Ecto neural progenitor cell (in vitro differentiated cells): Measurements from ENCODE around the gene PTGER3.
"Not testable (repeated sequence)": the region's sequence is repeated elsewhere in the genome, so short reads cannot be mapped to it uniquely, and the experiment has no call there.

Experiments
- DNase-seq: peaks from one replicate; pipeline ENCODE4 v3.0.0-alpha.2; 2018; ENCODE audit warnings: low spot score

PTGER3 gene

DNA sequence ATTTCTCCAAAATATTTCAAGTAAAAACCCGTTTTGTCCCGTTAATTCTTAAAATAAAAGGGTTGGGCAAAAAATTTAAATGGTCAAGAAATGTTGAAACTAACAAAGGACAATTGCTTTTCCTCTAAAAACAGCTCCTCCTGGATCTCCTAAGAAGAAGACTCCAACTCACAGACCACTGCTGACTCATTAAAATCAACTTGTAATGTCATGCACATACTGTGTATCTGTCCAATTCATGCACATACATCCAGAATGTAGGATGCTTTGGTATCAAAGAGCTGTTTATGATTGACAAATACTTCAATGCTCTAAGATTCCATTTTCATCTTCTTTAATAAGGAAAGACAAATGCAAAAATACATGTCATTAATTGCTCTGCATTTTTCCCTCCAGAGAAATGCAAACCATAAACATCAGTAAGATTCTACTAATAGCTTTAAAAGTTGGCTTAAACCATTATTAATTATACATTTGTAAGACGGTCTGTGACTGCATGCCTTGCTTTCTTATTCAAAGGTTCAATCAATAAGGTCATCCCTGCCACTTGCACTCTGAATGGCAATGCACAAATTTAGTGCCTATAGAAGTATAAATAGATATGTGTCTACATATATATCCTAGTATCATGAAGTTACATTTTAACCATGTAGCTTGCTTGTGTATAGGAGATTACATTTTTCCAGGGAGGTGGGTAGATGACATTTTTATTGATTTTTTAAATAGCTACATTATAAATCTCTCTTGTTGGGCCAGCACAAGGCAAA lies 44.7 kb downstream of the PTGER3 start:
- DNase-seq, result no peak

DNA sequence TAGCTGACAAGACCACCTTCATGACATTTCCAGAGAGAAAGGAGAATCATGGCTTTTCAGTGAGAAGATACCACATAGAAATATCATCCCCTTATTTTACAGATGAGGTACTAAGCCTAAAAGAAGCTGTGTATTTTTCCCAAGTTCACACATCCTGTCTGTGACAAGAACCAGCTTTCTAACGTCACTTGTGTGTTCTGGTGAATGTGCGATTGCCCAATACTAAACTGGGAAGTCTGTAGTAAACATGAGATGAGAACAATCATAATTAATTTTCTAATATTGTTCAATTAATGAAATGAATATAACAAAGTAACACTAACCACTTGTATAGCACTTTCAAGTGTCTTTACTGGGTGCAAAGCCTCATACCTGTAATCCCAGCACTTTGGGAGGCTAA lies 46.0 kb downstream of the PTGER3 start:
- DNase-seq, result no peak

DNA sequence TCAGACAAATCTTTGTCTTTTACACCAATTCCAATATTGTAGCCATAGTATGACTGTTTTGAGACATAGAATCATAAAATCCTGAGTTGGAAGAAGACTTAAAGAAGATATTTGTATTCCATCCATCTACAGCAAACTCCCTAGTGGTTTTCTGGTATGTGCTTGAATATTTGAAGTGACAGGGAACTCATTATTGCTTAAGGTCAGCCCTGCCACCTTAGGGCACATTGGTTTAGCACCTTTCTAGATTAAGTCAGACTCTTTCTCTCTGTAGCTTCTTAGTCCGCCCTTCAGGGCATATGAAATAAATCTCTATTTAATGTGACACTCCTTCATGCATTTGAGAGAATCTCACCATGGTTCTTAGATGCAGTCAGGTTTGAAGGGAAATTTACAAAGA lies 49.8 kb downstream of the PTGER3 start:
- DNase-seq, result no peak

DNA sequence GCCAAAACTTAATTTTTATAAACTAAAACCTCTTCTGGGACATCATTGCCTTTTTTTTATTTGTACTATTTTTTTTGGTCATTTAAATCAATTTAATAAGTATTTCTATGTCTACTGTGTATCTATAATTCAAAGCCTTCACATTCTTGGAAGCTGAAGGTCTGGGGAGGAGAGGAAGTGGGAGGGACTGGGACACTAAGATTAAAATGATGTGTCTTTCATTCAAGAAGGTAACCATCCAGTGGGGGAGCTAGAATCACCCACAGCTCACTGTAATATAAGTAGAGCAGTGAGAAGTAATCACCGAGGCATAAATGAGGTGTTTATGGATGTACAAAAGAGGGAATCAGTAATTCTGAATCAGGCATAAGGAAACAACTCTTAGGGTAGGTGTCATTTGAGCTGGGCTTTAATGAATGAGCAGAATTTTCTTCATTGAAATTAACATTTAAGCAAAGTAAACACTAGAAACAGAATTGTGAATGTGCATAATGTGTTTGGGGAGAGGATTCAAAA lies 52.8 kb downstream of the PTGER3 start:
- no peak for DNase-seq

DNA sequence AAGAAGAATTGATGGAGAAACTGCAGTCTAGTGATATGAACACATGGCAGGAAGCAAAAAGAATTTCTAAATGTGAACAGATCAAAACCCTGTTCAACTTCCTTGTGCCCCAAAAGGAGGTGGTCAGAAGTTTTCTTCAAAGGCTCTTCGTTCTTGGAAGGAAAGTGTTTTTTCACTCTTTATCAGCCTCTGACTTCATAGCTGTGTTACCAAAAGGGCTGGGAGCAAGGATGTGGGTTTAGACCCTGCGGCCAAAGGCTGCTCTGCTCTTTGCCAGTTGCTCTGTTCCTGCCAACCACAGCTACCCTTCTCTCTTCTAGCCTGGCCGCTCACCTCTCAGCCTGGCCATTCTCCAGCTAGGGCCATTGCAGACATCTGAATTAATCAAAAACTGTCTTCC lies 53.8 kb downstream of the PTGER3 start:
- DNase-seq, result no peak

DNA sequence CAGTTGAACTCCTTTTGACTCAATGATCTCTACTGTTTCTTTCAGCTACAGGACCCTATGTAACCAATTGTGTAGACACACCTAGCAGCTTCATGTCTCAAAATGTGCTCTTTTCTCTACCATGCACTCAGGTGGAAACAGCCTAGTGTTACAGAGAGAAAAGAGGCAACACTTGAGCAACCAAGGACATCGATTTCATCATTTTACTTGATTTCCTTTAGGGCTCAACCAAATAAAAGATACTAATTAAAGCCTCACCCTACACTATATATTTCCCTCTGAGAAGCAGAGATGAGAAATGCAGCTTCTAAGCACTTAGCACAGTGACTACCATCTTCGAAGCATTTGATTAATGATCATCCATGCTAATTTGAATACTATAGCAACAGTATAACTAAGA lies 55.1 kb downstream of the PTGER3 start:
- DNase-seq, result no peak

DNA sequence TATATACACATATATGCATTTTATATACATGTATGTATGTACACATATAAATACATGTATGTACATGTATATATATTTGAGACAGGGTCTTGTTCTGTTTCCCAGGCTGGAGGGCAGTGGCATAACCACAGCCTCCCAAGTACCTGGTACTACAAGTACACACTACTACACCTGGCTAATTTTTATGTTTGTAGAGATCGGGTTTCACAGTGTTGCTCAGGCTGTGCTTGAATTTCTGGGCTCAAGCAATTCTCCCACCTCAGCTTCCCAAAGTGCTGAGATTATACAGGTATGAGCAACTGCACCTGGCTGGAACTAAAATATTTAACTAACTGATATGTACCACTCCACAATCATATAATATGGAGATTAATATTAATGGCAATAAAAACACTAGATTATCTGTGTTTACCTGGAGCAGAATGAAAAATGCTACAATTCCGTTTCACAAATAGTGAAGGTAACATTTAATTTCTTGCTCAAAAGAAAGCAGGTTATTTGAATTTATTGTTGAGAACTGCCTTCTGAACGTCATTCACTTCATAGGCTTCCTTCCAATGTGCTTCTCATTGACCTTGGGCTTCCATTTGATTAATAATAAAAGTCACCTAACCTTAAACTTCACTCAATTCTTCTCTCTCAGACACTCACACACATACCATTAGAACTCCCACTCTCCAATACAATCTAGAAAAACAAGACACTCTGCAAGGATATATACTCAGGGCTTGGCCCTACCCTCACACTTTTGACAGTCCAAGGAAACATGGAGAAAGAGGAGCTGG lies 57.0 kb downstream of the PTGER3 start:
- DNase-seq, result no peak

DNA sequence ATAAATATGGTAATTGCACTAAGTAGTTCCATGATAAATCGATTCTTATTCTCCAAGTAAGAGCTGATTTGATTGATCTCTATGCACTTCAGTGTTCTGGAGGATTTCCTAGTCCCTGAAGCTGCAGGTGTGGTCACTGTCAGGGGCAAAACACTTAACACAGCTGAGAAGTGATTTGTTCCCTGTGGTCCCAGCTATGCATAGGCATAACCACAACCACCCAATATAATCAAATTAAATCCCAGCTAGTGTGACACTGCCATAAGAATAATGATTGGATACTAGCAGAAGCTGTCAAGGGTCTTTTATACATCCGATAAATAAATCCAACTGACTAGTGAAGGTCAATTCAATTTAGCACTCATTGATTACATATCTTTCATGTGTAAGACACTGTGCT lies 60.1 kb downstream of the PTGER3 start:
- no peak for DNase-seq

DNA sequence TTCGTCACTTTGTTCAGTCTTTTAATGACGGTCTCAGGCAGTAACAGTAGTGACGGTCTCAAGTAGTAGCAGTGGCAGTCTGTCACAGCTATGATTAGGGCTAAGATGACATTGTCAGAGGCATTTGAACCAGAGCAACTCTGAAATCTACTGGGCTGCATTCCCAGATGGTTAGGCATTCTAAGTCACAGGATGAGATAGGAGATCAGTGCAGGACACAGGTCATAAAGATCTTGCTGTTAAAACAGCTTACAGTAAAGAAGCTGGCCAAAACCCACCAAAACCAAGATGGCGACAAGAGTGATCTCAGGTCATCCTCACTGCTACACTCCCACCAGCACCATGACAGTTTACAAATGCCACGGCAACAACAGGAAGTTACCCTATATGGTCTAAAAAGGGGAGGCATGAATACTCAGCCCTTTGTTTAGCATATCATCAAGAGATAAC lies 61.8 kb downstream of the PTGER3 start:
- DNase-seq, result not testable (repeated sequence)

DNA sequence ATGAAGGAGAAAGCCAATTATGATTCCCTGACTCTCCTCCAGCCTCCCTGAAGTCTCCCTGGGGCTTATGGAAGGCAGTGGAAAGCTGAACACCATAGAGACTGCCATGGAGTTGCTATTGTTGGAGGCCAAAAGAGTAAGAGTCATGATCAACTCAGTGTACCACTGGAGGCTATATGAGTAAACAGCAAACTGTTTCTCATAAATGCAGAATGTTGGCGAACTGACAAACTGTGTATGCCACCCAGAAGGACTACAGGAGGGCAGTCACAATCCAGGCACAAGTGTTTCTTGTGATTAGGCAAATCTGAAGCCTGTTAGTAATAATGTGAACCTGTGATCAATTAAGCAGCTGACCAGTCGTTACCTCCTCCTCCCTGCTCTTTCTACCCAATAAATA lies 62.3 kb downstream of the PTGER3 start:
- DNase-seq, result not testable (repeated sequence)

DNA sequence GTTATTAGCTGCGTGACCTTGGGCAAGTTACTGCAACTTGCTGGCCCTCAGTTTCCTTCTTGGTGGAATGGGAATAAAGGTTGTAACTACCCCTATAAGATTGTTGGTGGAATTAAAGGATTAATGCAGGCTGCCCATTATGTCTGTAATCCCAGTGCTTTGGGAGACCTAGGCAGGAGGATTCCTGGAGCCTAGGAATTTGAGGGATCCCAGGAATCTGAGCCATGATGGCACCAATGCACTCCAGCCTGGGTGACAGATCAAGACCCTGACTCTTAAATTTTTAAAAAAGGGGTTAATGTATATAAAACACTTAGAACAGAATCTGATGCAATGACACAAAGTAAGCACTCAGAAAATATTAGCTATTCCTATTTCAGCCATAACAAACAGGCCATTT lies 67.3 kb downstream of the PTGER3 start:
- no peak for DNase-seq

DNA sequence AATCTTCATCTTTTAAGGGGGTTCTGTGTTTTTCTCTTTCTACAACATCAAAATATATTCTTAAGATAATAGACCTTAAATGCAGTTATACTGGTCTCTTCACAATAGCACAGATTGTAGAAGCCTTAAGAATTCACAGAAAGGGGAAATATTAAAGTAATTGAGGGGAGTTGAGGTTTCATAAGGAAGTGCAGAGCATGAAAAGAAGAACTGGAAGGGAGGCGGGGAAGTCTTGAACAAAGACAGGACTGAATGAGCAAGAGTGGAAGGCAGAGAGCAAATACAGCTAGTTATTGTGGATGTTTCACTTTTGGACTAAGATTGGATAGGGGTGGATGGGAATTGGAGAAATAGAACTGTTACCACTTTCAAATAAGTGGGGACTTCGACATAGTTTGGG lies 67.7 kb downstream of the PTGER3 start:
- DNase-seq, result no peak

DNA sequence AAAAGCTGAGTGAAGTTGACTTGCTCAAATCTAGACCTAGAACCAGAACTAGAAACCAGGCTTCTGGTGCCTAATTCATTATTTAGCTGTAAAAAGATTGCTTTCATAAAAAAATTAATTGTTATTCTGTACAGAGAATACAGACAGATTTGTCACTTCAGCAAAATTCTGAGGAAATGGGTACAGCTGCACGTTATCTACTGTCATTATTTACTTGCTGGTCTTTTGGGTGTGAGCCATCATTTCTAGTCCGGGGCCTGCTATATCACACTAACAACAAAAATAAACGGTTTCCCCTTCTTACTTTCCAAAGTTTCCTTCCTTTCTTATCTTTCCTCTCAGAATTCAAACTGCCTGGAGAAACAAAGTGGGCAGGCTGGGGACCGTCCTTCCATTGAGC lies 68.3 kb downstream of the PTGER3 start:
- DNase-seq, result no peak

DNA sequence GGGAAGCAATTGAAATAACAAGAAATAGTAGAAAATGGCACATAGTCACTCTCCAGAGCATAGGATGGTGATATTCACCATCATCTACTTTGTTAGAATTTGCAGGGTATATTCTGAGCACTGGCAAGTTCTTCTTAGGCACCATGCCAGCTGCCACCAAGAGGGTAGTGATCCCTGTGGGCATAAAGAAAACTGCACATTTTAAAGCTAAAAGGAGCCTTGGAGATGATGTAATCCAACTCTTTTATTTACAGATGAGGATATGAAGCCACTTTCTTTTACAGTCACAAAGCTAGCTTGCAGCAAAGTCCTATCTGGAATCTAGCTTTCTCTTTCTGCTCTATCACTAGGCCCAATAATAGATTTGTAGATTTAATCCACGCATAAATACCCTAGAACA lies 69.0 kb downstream of the PTGER3 start:
- DNase-seq, result no peak

DNA sequence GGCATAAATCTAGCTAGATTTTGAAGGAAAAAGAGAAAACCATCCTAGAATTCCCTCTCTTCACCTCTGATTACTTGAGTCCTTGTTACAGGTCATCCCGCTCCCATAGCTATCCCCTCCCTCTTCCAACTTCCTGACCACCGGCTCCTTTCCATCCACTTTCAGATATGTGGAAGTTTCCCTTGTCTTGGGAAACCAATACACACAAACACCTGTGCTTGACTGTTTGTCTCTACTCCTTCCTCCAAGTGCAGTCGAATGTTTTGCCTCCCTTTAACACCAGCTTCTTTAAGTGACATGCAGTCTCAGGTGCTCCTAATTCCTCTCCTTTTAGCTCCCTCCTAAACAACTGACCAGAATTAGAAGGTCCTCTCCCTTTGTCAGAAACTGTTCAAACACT lies 70.0 kb downstream of the PTGER3 start:
- no peak for DNase-seq

DNA sequence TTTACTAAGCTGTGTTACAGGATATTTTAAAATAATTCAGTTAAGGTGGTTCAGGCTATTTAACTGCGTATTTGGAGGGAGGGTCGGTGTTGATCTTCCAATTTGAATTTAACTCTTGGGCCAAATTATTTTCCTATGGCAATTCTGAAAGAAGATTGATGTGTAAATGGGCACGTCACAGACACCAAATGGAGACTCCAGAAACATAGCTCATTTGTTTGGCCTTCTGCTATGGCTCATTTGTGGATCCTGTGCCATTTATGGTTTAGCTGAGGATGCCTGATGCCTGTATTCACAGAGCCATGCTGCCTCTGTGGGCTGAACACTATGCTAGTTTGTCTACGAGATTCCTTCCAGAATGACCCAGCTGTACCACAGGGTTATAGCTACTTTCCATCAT lies 70.6 kb downstream of the PTGER3 start:
- no peak for DNase-seq

DNA sequence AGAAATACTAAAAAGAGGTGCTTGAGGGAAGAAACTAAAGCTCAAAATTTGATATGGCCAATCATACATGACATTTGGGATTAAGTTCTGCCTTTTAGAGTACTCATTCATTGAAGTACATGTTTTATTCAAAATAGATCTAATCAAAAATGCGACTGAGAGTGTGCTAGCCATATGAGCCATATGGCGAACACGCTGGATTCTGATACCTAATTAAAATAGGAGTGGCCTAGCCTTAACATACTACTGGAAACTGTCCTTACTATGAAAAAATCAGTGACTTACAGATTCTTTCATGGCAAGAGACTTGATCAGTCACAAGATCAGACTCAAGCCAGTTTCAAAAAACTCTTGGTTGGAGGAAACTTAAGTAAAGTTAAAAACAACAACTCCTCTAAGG lies 73.9 kb downstream of the PTGER3 start:
- DNase-seq, result no peak

DNA sequence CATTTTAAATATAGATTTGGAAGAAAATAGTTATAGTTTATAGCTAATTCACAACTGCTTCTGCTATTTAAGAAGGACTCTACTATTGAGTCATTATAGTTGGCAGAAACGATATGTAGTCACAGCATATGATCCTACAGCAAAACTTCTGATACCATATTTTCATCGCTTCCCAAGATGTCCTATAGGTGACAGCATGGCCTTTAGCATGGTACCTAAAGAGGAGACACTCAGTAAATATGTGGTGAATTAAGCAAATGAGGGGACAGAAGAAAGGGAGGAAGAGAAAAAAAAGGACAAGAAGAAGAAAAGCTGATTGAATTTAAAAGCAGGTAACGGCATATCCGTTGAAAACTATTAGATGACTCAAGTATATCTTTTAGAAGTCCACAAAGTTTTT lies 77.2 kb downstream of the PTGER3 start:
- DNase-seq, result no peak

DNA sequence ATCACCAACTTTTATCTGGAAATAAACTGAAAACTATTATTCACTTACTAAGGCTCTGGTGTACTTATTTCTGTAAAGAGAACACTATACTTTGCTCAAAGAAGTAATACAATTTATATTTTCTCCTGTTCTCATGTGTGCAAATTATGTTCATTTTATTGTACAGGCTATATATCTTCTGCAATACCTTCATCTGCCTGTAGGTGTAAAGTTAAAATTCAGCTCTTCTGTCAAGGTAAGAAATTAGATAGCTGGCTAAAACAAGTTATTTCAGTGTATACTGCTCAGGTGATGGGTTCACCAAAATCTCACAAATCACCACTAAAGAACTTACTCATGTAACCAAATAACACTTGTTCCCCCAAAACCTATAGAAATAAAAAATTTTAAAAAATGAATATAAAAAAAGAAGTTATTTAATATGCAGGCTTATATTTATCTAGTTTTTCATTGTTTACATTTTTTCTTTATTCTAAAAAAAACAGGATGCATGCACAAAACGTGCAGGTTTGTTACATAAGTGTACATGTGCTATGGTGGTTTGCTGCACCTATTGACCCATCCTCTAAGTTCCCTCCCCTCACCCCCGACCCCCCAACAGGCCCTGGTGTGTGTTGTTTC lies 81.5 kb downstream of the PTGER3 start:
- DNase-seq, result no peak

DNA sequence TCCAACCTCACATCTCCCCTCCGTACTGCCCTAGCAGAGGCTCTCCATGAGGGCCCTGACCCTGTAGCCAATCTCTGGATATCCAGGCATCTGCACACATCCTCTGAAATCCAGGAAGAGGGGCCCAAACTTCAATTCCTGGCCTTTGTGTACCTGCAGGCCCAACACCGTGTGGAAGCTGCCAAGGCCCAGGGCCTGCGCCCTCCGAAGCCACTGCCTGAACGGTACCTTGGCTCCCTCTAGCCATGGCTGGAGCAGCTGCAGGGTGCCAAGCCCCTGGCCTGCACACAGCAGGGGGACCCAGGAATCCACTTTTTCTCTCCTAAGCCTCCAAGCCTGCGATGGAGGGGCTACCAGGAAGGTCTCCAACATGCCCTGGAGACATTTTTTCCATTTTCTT lies 84.2 kb downstream of the PTGER3 start:
- DNase-seq, result no peak

DNA sequence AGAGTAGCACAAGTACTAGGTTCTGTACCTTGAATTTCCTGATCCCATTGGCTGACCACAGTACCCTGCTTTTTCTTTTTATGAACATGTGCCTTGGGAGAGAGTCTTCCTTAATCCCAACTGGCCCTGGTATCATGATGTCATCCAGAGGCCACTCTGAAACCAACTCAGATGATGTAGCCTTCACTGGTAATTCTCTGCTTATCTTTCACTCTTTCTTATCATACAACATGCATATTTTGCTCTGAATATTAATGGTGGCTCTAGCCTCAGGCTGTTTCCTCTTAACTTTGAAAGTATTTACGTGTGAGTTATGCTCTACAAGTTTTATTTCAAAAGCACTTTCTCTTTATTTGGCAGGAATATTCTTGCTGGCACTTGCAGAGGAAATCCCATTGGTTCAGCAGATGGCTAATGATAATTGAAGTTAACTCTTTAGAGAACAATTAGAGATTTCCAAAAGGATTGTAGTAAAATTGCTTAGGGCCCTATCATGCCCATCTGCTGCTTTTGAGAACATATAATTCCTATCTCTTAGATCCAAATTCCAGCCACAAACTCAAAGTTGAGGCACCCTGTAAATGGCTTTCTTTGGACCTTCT lies 86.1 kb downstream of the PTGER3 start:
- DNase-seq, result no peak

DNA sequence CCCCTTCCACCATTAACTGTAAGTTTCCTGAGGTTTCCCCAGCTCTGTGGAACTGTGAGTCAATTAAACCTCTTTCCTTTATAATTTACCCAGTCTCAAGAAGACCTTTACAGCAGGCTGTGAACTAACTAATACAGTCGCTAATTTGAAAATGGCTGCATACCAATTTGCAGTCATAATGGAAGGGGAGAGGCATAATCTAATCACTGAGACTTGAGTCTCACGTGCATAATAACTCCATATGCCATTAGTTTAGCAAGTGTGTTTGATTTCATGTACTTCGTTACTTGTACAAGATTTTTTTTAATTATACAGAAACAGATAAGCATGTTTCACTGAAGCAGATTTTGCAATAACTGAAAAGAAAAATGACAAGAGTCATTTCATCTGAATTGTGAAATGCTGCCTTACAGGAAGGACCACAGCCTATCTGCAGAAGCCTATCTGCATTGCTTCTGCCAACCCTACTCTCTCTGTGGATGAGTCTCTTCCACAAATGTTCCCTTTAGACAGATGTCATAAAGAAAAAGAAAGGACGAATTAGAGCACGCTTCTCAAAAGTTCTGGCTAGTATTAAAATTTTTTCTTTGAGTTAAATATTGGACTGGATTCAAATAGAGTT lies 99.1 kb downstream of the PTGER3 start:
- no peak for DNase-seq
